ENCODE data around the gene CCNL2. TPM values are rescaled to one million over a fixed set of nuclear protein-coding genes. Genes with fewer than 3 reads are reported as not detected.

CCNL2 gene
- total and polyA plus RNA-seq, 2 experiments from 2014 or later, result 166 to 284 TPM

GRCh38 chr1:1407636-1408318 is 8.6 kb upstream of the CCNL2 start:
- TF ChIP-seq CTCF (IDR thresholded peaks at IDR 0.05; ENCODE audit: poor library complexity), result no peak
- TF ChIP-seq EZH2phosphoT487 (IDR thresholded peaks at IDR 0.05; ENCODE audit: low read depth, severe bottlenecking, unreplicated experiment), result no peak
- no peak for TF ChIP-seq EZH2 (IDR thresholded peaks at IDR 0.05; ENCODE audit: borderline replicate concordance)
- WGBS (ENCODE audit: low lambda C conversion rate, missing lambda C conversion rate), result 8% methylated on average over 37 of the region's 41 CpGs
- Histone ChIP-seq H3K27me3 (no peaks in the 10 kb centered on the region), H3K4me3 (peak overlapping the region; percentile 82), H3K4me1 (ENCODE audit: insufficient read depth) (peaks cover 19% of the 10 kb centered on the region), H3K9me3 (ENCODE audit: low read depth) (no peaks in the 10 kb centered on the region), H3K36me3 (replicated peaks; ENCODE audit: insufficient read depth, low read depth) (no peaks in the 10 kb centered on the region), H4K20me1 (ENCODE audit: insufficient read depth, poor library complexity, severe bottlenecking) (peaks cover 13% of the 10 kb centered on the region), H2AFZ (no peak overlapping the region), H3K4me2 (peak overlapping the region; percentile 94), H3K79me2 (peaks cover 53% of the 10 kb centered on the region), H3K27ac (peak overlapping the region; percentile 90), H3K9me2 (replicated peaks; ENCODE audit: insufficient read depth) (no peaks in the 10 kb centered on the region)
- peak; percentile 58 for DNase-seq (ENCODE audit: low spot score)

DNA sequence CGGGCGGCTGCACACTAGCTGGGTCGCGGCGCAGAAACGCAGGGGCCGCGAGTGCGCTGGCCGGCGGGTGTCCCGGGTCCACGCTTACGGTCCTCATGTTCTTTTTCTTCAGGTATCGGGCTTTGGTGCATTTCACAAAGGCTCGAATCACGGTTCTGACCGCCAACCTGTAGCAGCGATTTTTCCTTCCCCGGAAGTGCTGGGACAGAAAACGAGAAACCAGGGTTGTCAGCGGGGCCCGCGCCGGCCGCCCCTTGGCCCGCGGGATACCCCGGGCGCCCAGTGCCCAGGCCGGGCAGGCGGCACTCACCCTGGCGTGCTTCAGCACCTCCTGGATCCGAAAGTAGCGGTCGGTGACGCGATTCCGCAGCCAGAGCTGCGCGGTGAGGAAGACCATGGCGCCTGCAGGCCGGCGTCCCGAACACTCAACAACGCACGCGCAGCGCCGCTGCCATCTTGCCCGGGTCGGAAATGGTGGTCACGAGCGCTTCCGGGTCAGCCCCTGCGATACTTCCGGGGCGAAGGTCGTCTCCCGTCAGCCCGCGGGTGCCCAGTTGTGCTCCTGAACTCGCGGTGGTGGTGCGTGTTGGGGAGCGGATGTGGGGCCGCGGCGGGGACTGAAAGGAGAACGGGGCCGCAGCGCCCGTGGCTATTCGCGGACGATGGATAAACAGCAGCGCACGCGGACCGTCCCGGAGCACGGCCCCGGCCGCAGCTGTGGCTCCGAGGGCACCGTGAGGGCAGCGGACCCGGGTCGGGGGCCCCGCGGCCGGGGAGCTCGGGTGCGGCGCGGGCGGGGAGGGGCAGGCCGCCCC is 7.9 kb upstream of the CCNL2 start, which contains the start of gene MRPL20:
MRPL20 (minus strand) TSS at position 473 of the 815 bp plus-strand sequence; CDS start at position 397, 76 bp downstream.
- H3K27me3 ChIP-seq, result no peaks in the 10 kb centered on the region
- peak within 1 kb of the TSS; percentile 76 for H2AFZ ChIP-seq
- H3K4me2 ChIP-seq, result peak within 1 kb of the TSS; percentile 99
- H3K4me3 ChIP-seq, result peak within 1 kb of the TSS; percentile 82
- WGBS (ENCODE audit: low lambda C conversion rate, missing lambda C conversion rate), result 2% methylated on average over 70 of the region's 98 CpGs
- TF ChIP-seq CTCF (IDR thresholded peaks at IDR 0.05; ENCODE audit: poor library complexity), result no peak
- TF ChIP-seq EZH2 (IDR thresholded peaks at IDR 0.05; ENCODE audit: borderline replicate concordance), result no peak
- H3K27ac ChIP-seq, result peak within 1 kb of the TSS; percentile 90
- peaks cover 53% of the 10 kb centered on the region for H3K79me2 ChIP-seq
- DNase-seq (ENCODE audit: low spot score), result peak; percentile 97
- no peaks in the 10 kb centered on the region for H3K9me2 ChIP-seq (replicated peaks; ENCODE audit: insufficient read depth)
- no peaks in the 10 kb centered on the region for H3K36me3 ChIP-seq (replicated peaks; ENCODE audit: insufficient read depth, low read depth)
- no peaks in the 10 kb centered on the region for H3K9me3 ChIP-seq (ENCODE audit: low read depth)
- peaks cover 19% of the 10 kb centered on the region for H3K4me1 ChIP-seq (ENCODE audit: insufficient read depth)
- peaks cover 13% of the 10 kb centered on the region for H4K20me1 ChIP-seq (ENCODE audit: insufficient read depth, poor library complexity, severe bottlenecking)

DNA sequence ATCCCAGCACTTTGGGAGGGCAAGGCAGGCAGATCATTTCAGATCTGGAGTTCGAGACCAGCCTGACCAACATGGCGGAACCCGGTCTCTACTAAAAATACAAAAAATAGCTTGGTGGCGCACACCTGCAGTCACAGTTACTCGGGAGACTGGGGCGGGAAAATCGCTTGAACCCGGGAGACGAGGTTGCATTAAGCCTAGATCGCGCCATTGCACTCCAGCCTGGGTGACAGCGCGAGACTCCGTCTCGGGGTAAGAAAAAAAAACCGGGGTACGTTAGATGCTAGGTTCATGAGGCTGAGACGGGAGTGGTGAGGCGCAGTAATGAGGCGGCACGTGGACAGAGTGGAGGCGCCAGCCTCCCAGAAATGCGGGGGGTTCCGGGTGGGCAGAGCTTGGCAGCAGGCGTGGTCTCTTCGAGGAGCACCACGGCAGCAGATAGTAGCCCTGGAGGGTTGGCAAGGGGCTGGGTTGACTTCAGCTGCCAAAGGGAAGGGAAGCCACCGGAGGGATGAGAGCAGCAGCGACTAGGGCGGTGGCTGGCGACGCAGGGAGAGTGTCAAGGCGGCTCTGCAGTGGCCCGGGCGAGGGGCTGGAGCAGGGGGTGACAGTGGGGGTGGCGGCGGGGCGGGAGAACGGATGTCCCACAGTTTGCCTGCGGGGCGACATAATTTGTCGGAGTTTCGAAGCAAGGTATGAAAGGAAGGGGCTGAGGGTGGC is 7.1 kb upstream of the CCNL2 start:
- no peak for DNase-seq (ENCODE audit: low spot score)
- H3K36me3 ChIP-seq (replicated peaks; ENCODE audit: insufficient read depth, low read depth), result no peaks in the 10 kb centered on the region
- WGBS (ENCODE audit: low lambda C conversion rate, missing lambda C conversion rate), result 54% methylated on average over 42 of the region's 43 CpGs
- H3K4me3 ChIP-seq, result peak overlapping the region; percentile 71
- TF ChIP-seq EZH2 (IDR thresholded peaks at IDR 0.05; ENCODE audit: borderline replicate concordance) (no peak), CTCF (IDR thresholded peaks at IDR 0.05; ENCODE audit: poor library complexity) (no peak), EZH2phosphoT487 (IDR thresholded peaks at IDR 0.05; ENCODE audit: low read depth, severe bottlenecking, unreplicated experiment) (no peak)
- H3K27ac ChIP-seq, result peak overlapping the region; percentile 90
- H3K9me3 ChIP-seq (ENCODE audit: low read depth), result no peaks in the 10 kb centered on the region
- no peaks in the 10 kb centered on the region for H3K27me3 ChIP-seq
- H4K20me1 ChIP-seq (ENCODE audit: insufficient read depth, poor library complexity, severe bottlenecking), result peaks cover 13% of the 10 kb centered on the region
- H3K4me1 ChIP-seq (ENCODE audit: insufficient read depth), result peaks cover 24% of the 10 kb centered on the region
- no peaks in the 10 kb centered on the region for H3K9me2 ChIP-seq (replicated peaks; ENCODE audit: insufficient read depth)
- H3K4me2 ChIP-seq, result peak overlapping the region; percentile 99
- H2AFZ ChIP-seq, result peak overlapping the region; percentile 76
- H3K79me2 ChIP-seq, result peaks cover 60% of the 10 kb centered on the region

All from hepatocyte (in vitro differentiated cells).